Left colon (tissue), 2 donors: ENCODE data around the gene KNG1. TPM values are rescaled to one million over a fixed set of nuclear protein-coding genes. Genes with fewer than 3 reads are reported as not detected.
"Not testable (repeated sequence)": the region's sequence is repeated elsewhere in the genome, so short reads cannot be mapped to it uniquely, and the experiment has no call there.

Source experiments
- ATAC-seq: fragments of 200-7000 bp; cut with Tn5 transposase; one replicate; pipeline ENCODE4 v1.9.1; 2020; ENCODE audit warnings: mild to moderate bottlenecking, moderate library complexity
- DNase-seq, 2 donors: peaks; one replicate each; pipeline ENCODE4 v3.0.0-alpha.2; 2020
- intact Hi-C, 2 donors: fragments of 100-400 bp; cut with DNase I in 1 of 2; cut with micrococcal nuclease in 1 of 2; formaldehyde crosslinking; loops; one replicate each; pipeline versions ENCODE4 v1.11.2 to v1.14.0; 2022; cut with DNase I, micrococcal nuclease
- total RNA-seq, 2 donors: library from RNA; stranded (reverse); fragmentation: NEBNext Ultra II Directional; extraction: Animal tissue kit (Norgen Biotek cat#: 25700); gene quantifications; one replicate each; pipeline ENCODE4 v1.2.1, GENCODE V29; 2021
- donor health status: DM: no; HTN: no; CAD: no.
- donor health status: DM: yes; HTN: yes; CAD: no.

Gene KNG1
- total RNA-seq, 2 donors from 2014 or later: 2.3 to 3.6 TPM

- intact Hi-C loops: no loop called here
- no peak for DNase-seq
- no peak for ATAC-seq
Measured at GRCh38 chr3:186705882-186706780, 11.0 kb upstream of the KNG1 start.

- DNase-seq: no peak
- no peak for ATAC-seq
- intact Hi-C loops: no loop called here
Measured at GRCh38 chr3:186708983-186709679, 8.0 kb upstream of the KNG1 start.

- intact Hi-C loops, DNase-seq, ATAC-seq: not testable (repeated sequence)
Measured at GRCh38 chr3:186710694-186711093, 6.5 kb upstream of the KNG1 start.

GRCh38 chr3:186713499-186713898, 3.7 kb upstream of the KNG1 start:
- ATAC-seq (no peak), DNase-seq (no peak)
- intact Hi-C loops: no loop called here

GRCh38 chr3:186719945-186720739, 3.0 kb downstream of the KNG1 start:
- DNase-seq: no peak
- intact Hi-C loops: no loop called here
- ATAC-seq: no peak

GRCh38 chr3:186722457-186722856, 5.3 kb downstream of the KNG1 start:
- peak; percentile 14 to 28 for DNase-seq
- intact Hi-C loops: no loop called here
- ATAC-seq: peak; percentile 84

GRCh38 chr3:186724911-186725310, 7.8 kb downstream of the KNG1 start:
- DNase-seq (no peak), ATAC-seq (no peak)
- intact Hi-C loops: no loop called here

GRCh38 chr3:186732169-186732766, 15.1 kb downstream of the KNG1 start:
- intact Hi-C loops: no loop called here
- DNase-seq: no peak
- no peak for ATAC-seq

- ATAC-seq (no peak), DNase-seq (no peak)
- intact Hi-C loops: no loop called here
Measured at GRCh38 chr3:186742618-186743380, 25.6 kb downstream of the KNG1 start.

- no peak for ATAC-seq
- intact Hi-C loops: no loop called here
Measured at GRCh38 chr3:186743666-186744065, 26.5 kb downstream of the KNG1 start.

GRCh38 chr3:186746008-186746407, 28.8 kb downstream of the KNG1 start:
- intact Hi-C loops: no loop called here
- DNase-seq: peak; percentile 60 to 84
- ATAC-seq: peak; percentile 87

More at GRCh38 chr3:186743666-186744065, 26.5 kb downstream of the KNG1 start:
- DNase-seq: no peak

GRCh38 chr3:186750316-186750715, 33.2 kb downstream of the KNG1 start:
- intact Hi-C loops: no loop called here
- ATAC-seq (no peak), DNase-seq (no peak)

GRCh38 chr3:186751480-186751879, 34.3 kb downstream of the KNG1 start:
- no peak for DNase-seq
- ATAC-seq: peak; percentile 9
- intact Hi-C loops: no loop called here

GRCh38 chr3:186754006-186754405, 36.8 kb downstream of the KNG1 start:
- ATAC-seq (no peak), DNase-seq (no peak)
- intact Hi-C loops: no loop called here

- no peak for ATAC-seq
Measured at GRCh38 chr3:186754871-186755270, 37.7 kb downstream of the KNG1 start.

GRCh38 chr3:186757214-186757613, 40.1 kb downstream of the KNG1 start:
- intact Hi-C loops: no loop called here
- ATAC-seq: no peak
- no peak for DNase-seq

More at GRCh38 chr3:186754871-186755270, 37.7 kb downstream of the KNG1 start:
- intact Hi-C loops: no loop called here
- DNase-seq: no peak

GRCh38 chr3:186757686-186758220, 40.6 kb downstream of the KNG1 start:
- ATAC-seq (no peak), DNase-seq (no peak)
- intact Hi-C loops: no loop called here
